Neural crest cell (in vitro differentiated cells): ENCODE measurements around the gene MYO10. TPM values are rescaled to one million over a fixed set of nuclear protein-coding genes. Genes with fewer than 3 reads are reported as not detected.

Source experiments
- DNase-seq: peaks from one replicate; pipeline ENCODE4 v3.0.0; 2021; ENCODE audit warnings: low read depth, mixed read lengths, low spot score
- H3K27ac Mint-ChIP-seq: one replicate; pipeline ENCODE4 v1.8.0; 2021; ENCODE audit warnings: mild to moderate bottlenecking, mixed read lengths; ENCODE audit not compliant: unreplicated experiment
- H3K27me3 Mint-ChIP-seq: 2 replicates; pipeline ENCODE4 v1.8.0; 2021; ENCODE audit warnings: low read depth, mild to moderate bottlenecking, mixed read lengths
- H3K36me3 Mint-ChIP-seq: 2 replicates; pipeline ENCODE4 v1.8.0; 2021; ENCODE audit warnings: low read depth, mild to moderate bottlenecking, mixed read lengths
- H3K4me1 Mint-ChIP-seq: 2 replicates; pipeline ENCODE4 v1.8.0; 2021; ENCODE audit warnings: mixed read lengths
- H3K4me3 Mint-ChIP-seq: one replicate; pipeline ENCODE4 v1.8.0; 2021; ENCODE audit warnings: mild to moderate bottlenecking, mixed read lengths
- H3K9me3 Mint-ChIP-seq: 2 replicates; pipeline ENCODE4 v1.8.0; 2021; ENCODE audit warnings: mixed read lengths
- CTCF ChIP-seq: fragments of 200-600 bp; sonication (generic); conservative IDR thresholded peaks from 2 replicates; pipeline ENCODE4 v1.5.0; 2021; ENCODE audit warnings: antibody characterized with exemption, mild to moderate bottlenecking
- total RNA-seq: library from RNA; stranded (reverse); gene quantifications from 2 replicates; pipeline ENCODE4 v1.2.1, GENCODE V29; 2021

Gene MYO10
- total RNA-seq, 1 donor from 2014 or later = 94.4 TPM

DNA sequence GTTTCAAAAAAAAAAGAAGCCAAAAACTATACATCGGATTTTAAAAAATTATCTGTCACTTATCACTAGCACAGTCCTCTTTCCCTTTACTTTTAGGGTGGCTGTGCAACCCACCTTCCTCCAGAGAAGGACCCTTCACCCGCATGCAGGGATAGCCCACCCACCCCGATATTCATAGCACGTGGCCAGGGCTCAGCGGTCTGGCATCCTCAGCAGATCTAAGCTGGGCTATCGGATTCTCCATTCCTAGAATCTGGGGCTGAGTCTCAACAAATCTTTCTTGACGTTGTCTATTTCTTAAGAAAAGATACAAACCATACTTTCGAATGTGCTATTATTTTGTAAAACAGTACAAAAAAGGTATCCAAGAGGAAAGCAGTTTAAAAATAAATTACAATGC is 70.9 kb downstream of the MYO10 start:
- H3K9me3 Mint-ChIP-seq = no peaks in the 10 kb centered on the region
- peak overlapping the region; percentile 35 for H3K4me3 Mint-ChIP-seq
- H3K4me1 Mint-ChIP-seq = peaks cover 76% of the 10 kb centered on the region
- TF ChIP-seq CTCF = no peak
- H3K27me3 Mint-ChIP-seq = no peaks in the 10 kb centered on the region
- no peak overlapping the region for H3K27ac Mint-ChIP-seq
- H3K36me3 Mint-ChIP-seq = peaks cover 10% of the 10 kb centered on the region
- DNase-seq = no peak

DNA sequence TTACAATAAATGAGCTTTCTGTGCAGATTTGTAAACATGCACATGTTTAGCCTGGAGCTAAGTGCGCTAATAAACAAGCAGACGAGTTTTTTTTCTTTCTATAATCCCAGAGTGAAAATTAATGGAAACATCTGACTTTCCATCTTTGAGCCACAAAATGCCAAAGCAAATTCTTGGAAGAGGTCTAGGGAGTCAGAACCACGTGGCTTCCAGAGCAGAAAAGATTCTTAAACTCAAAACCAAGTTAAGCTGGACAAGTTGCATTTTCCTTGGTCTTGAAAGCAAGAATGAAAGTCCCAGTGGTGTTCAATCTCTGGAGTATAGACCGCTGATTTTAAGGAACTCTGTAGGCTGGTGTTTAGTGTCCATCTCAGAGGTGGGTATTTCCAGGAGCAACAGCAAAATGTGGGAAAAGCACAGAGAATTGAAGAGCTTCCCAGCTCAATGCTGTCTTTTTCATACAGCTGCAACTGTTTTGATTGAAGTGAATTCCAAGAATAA is 71.4 kb downstream of the MYO10 start:
- no peak for DNase-seq
- no peak overlapping the region for H3K4me3 Mint-ChIP-seq
- H3K9me3 Mint-ChIP-seq = no peaks in the 10 kb centered on the region
- H3K27ac Mint-ChIP-seq = no peak overlapping the region
- no peak for TF ChIP-seq CTCF
- H3K36me3 Mint-ChIP-seq = peaks cover 10% of the 10 kb centered on the region
- peaks cover 78% of the 10 kb centered on the region for H3K4me1 Mint-ChIP-seq
- no peaks in the 10 kb centered on the region for H3K27me3 Mint-ChIP-seq

- no peaks in the 10 kb centered on the region for H3K9me3 Mint-ChIP-seq
- no peak for TF ChIP-seq CTCF
- H3K4me3 Mint-ChIP-seq = peak overlapping the region; percentile 6
- peak overlapping the region; percentile 15 for H3K27ac Mint-ChIP-seq
- DNase-seq = no peak
- H3K27me3 Mint-ChIP-seq = no peaks in the 10 kb centered on the region
- peaks cover 10% of the 10 kb centered on the region for H3K36me3 Mint-ChIP-seq
- peaks cover 74% of the 10 kb centered on the region for H3K4me1 Mint-ChIP-seq
These were observed 72.6 kb downstream of the MYO10 start for GRCh38 chr5:16863469-16863946.

- H3K9me3 Mint-ChIP-seq = no peaks in the 10 kb centered on the region
- no peaks in the 10 kb centered on the region for H3K27me3 Mint-ChIP-seq
- peaks cover 73% of the 10 kb centered on the region for H3K4me1 Mint-ChIP-seq
- peaks cover 10% of the 10 kb centered on the region for H3K36me3 Mint-ChIP-seq
- no peak for TF ChIP-seq CTCF
- H3K27ac Mint-ChIP-seq = peak overlapping the region; percentile 91
- DNase-seq = no peak
- H3K4me3 Mint-ChIP-seq = peak overlapping the region; percentile 44
These were observed 73.3 kb downstream of the MYO10 start for GRCh38 chr5:16862777-16863176.

DNA sequence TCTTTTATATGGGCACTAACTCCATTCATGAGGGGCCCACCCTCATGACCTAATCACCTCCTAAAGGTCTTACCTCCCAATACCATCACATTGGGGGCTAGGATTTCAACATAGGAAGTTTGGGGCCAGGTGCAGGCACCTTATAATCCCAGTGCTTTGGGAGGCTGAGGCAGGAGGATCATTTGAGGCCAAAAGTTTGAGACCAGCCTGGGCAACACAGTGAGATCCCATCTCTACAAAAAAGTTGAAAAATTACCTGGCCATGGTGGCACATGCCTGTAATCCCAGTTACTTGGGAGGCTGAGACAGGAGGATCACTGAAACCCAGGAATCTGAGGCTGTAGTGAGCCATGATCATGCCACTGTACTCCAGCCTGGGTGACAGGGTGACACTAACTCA is 76.7 kb downstream of the MYO10 start:
- H3K4me1 Mint-ChIP-seq = peaks cover 73% of the 10 kb centered on the region
- H3K36me3 Mint-ChIP-seq = peaks cover 8% of the 10 kb centered on the region

More for the DNA sequence above, 76.7 kb downstream of the MYO10 start:
- Mint-ChIP-seq H3K4me3 (no peak overlapping the region), H3K27me3 (no peaks in the 10 kb centered on the region), H3K9me3 (no peaks in the 10 kb centered on the region), H3K27ac (no peak overlapping the region)
- no peak for TF ChIP-seq CTCF
- no peak for DNase-seq
